Activated CD4-positive, alpha-beta T cell treated with anti-CD3 and anti-CD28 coated beads, Interleukin-2, amount 50 U/mL, for 16 hours (primary cell): ENCODE data around the gene EEF1AKMT3.

Source experiments
- DNase-seq: peaks from one replicate; pipeline ENCODE4 v3.0.0-alpha.2; 2020

The EEF1AKMT3 gene

DNA sequence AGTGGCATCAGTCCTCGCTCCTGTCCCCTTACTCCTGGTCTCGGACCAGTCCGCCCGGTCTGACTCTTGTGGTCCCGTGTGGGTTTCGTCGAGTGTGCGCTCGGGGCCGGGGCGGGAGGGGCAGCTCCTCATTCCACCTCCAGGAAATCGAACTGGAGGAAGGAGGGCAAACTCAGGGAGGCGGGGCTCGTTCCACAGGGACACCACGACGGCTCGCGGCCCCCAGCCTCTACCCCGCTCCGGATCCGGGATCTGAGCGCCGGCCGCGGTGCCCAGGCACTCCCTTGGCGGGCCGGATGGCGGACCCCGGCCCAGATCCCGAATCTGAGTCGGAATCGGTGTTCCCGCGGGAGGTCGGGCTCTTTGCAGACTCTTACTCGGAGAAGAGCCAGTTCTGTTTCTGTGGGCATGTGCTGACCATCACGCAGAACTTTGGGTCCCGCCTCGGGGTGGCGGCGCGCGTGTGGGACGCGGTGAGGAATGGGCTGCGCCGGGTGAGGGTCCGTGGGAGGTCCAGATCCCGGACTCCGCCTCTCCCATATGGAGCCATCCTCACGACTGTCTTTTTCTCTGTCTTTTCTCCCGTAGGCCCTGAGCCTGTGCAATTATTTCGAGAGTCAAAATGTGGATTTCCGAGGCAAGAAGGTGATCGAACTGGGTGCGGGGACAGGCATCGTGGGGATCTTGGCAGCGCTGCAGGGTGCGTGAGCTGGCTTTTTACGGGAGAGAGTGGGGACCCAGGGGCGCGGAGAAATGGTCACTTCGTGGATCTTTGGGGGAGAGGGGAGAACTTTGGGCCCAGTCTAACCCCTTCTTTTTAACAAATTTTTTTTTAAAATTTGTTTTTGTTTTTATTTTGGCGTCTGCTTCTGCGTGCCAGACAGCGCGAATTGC, at the start of gene EEF1AKMT3:
Gene EEF1AKMT3, plus strand, starts transcription at position 186 of the 894 bp plus-strand sequence. Its CDS starts 111 bp downstream, at position 297.
- peak; percentile 49 for DNase-seq

DNA sequence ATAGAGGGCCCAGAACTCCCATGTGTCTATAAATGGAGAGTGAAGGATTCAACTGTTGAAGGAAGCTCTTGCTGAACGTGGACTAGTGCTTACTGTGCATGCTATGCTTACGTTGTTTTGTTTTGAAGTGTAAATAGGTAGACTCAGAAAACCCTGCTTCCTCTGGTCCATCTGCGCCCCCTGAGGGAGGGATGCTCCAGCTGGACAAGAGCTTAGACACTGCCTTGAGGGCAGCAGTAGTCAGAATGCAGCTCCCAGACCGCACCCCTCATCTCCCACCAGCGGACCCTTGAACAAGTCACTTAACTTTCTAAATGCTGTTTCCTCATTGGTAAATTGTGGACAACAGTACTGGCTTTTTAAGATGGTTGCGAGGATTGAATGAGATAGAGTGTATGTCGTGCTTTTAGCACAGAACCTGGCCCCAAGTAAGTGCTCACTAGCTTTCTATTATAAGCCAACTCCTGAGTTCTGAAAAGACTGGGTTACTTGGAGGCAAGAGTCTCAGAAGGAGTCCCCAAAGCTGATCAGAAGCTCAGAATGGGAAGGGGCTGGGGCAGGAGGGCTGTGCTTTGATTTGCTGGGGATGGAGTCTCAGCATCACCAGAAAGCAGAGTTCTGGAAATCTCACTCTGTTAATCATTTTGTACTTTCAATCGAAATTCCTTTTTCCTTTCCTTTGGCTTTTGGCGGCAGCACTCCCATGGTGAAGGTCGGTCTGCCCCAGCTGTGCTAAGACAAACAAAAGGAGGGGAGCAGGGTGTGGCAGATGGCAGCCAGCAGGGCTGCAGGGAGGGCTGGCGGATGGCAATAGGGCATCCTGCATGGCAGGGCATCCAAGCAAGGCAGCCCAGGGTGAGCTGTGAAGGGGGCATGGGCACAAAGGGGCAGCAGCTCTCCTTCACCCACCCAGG, 49.4 kb upstream of the EEF1AKMT3 start:
- DNase-seq, result no peak

DNA sequence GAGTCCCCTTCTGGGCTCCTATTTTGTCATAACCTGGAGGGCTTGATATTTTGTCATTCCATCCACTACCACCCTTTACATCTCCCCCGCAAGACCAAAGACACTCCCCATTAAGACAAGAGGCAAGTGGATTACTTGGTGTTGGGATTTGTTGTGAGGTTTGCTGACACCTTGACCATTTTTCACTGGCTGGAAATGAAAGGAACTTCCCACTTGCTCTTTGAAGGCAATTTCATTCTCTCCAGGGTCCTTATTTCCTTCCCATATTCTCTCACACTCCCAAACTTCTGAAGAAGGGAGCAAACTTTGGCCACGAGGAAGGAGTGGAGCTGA, 48.8 kb upstream of the EEF1AKMT3 start:
- DNase-seq, result no peak

DNA sequence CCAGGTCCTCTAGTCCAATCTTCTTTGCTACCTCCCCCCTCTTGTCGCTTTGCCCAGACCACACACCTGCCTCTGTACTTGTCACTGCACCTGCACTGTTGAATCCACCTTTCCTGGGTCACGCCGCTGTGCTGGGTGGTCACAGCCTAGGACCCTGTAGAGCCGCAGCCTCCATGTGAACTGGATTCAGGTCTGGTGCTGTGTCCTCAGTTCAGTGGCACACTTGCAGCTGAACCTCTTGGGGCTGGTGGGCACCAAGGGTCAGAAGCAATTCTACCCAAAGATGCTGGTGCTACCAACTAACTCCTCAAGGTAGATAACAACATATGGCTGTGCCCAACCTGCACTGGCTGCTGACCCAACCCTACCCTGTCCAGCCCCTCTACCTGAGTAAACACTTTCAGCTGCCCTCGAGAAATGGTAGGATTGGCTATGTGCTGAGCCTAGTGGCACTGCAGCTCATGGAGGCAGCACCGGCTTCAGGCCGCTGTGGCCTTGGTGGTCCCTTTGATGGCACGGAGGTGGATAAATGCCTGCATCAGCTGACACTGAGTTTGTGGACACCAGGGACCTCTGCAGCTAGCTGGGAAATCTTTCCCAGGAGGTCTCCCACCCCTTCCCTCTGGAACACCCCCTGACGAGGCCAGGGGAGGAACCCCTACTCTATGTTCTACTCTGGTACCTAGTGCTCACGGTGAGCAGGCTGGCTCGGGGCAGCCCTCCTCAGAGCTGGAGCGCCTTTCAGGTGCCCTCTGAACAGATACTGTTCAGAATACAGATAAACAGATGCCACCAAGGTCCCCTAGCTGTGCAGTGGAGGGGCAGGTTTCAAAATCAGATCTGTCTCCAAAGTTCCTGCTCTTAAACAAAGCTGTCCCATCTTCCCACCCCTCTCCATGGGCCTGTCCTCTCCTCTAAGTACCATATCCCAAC, 48.1 kb upstream of the EEF1AKMT3 start:
- no peak for DNase-seq

DNA sequence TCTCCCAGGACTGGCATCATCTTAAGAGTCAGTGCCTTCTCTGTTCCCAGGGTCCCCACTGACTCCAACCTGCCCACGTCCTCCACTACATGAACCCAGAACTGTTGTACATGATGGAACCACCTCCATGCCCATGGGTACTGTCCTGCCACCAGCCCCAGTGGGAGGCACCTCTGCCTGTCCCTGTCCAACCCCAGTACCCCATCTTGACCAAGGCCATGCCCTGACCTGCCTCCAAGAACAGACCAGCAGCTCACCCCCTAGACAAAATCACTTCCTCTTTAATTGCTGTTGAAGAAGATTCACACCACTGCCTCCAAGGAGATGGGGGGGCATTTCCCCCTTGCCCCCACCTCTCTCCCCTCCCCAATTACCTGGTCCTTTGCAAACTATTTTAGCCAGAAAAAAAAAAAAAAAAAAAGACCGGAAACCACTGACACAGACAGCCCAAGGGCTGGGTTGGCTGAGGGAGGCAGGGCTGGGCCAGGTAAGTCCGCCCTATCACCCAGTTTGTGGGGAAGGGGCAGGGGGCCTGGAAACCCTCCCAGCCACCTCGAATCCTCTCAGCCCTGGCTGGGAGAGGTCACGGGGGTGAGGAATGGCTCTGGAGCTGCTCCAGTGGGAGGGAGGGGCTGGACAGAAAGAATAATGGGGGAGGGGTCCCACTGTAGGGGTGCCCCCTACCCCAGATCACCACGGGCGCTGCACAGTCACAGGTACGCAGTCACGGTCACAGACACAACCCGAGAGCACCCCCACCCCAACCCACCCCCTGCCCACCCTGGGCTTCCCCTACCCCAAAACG, 47.3 kb upstream of the EEF1AKMT3 start:
- no peak for DNase-seq

DNA sequence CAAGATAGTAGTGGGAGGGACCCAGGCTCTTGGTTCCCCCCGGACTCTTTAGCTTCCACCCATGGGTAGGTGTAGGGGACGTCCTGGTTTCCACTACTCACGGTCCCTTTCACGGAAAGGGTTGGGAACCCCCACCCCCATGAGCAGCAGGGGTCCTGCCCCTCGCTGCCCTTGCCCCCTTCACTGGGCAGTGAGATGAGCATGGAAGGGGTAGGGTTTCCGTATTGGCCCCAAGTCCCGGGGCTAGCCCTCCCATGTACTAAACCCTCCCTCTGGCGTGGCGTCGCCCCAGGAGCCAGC, 46.6 kb upstream of the EEF1AKMT3 start:
- no peak for DNase-seq

DNA sequence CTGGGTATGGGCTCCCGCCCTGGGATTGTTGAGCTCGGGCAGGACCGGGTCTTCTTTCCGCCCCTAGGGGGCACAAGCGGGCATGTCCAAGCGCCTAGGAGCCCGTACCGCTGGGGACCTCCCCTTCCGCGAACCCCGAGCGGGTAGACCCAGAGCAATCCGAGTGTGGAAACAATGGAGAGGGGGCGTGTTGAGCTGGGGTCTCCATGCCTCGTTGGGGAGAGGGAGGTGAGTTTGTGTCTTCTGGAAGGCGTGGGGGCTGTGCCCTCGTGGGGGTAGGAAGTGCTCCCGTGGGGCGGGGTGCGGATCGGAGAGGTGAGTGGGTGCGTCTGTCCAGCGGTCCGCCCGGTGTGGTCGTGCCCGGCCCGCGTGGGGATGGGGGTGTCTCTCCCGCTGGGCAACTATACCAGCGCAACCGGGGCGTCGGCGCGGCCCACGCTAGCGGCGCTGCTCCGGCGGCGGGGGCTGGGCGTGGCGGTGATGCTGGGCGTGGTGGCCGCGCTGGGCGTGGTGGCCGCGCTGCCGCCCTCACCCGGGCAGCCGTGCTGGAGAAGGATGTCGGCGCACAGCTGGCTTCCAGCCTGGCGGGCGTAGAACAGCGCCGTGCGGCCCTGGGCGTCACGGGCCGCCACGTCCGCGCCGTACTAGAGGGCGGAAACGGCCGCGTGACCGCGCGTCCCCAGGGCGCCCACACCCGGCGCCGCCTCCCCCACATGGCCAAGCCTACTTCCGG, 46.1 kb upstream of the EEF1AKMT3 start:
- peak; percentile 29 for DNase-seq

DNA sequence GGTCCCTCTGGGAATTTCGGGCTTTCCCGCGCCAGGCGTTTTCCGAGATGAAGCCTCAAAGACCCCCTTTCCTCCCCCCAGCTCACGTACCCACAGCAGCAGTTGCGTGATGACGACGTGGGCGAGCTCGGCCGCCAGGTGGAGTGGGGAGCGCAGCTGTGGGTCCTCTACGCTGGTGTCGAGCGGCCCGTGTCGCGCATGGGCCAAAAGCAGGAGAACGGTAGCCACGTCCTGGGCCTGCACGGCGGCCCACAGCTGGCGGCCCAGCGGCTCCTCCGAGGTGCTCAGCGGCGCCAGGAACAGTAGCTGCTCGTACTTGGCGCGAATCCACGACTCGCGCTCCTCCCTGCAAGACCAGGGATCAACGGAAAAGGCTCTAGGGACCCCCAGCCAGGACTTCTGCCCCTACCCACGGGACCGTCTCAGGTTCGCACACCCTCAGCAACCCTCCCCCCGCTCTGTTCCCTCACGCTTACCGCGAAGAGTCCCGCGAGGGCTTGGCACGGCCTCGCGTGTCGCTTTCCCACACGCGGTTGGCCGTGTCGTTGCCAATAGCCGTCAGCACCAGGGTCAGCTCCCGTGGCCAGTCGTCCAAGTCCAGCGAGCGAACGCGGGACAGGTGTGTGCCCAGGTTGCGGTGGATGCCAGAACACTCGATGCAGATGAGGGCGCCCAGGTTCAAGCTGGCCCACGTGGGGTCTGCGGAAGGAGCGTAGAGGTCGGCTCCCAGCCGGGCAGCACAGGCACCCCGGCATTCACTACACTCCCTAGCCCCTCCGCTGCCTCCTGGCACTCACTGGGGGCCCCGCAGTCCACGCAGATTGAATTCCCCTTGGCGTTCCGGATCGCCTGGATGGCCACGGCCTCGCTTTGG, 45.3 kb upstream of the EEF1AKMT3 start:
- DNase-seq, result no peak

DNA sequence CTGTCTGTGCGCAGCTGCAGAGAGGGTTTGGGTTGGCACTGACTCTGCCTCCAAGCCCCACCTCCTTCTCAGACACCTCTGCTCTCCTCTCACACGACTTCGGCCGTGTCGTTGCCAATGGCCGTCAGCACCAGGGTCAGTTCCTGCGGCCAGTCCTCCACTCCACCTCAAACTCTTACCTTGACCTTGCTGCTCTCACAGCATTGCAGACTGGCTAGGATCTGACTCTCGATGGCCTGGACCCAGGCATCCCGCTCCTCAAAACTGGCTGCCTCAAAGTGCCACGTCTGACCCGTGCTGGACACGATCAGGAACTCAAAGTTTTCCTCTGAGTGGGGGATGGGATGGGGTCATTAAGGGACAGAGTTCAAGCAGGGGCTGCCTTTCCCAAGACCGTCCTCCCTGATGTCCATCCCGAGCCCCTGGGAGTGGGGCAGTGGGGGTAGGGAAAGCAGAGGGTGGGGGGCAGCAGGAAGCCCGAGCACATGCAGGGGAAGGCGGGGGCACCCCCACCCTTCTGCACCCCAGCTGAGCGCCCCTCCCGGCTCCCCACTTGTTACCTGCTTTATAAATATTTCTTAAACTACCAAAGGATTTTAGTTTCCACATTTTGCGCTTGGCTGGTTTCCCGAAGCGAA, 44.5 kb upstream of the EEF1AKMT3 start:
- DNase-seq, result no peak

DNA sequence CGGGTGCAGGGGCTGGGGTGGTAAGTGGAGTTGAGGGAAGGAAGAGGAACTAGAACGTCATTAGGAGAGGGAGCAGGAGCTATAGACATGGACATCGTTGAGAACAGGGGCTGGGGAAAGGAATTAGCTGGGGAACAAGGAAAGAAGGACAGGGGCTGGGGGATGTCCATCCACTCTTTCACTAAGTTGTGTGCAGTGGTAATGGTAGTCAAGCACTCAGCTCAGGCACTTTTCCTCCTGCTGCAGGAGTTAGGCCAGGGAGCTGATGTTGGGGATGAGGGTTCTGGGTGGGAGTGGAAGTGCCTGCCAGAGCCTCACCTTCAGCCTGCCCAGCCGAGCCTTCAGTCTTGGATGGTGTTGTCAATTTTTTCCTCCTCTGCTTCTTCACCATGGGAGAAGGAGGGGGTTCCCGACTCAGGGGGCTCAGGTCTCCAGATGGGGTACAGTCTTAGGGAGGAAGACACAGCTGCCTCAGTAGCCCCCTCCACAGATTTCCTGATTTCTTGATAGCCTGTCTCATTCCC, 43.0 kb upstream of the EEF1AKMT3 start:
- no peak for DNase-seq

DNA sequence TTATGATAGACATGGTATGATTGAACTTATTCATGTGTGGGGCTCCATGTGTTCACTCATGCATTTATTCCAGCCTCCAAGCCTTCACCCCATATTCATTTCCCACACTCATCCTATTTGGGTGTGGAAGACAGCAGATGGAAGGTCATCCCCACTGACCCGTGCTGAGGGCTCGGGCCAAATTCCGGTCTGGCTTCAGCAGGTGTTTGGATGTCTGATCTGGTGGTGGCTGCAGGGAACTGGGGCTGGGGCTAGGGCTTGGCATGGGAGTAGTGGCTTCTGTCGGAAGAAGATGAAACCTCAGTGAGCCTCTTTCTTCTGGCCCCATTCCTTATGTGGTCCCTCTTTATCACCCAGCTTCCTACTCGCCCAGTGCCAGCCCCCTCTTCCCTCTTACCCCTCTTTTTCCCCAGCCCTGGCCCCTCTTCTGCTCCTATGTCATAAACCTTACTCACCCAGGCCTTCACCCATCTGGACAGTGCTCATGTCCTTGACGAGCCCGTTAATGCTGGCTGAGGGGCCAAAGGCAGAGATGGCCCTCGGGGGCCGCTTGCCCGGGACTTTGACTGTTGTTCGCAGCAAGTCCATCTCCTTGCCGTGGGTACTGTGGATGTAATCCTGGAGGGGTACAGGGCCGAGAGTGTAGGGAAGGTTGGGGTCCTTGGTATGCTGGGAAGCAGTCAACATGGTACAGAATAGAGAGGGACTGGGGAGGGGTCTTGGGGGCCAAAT, 41.9 kb upstream of the EEF1AKMT3 start:
- no peak for DNase-seq

DNA sequence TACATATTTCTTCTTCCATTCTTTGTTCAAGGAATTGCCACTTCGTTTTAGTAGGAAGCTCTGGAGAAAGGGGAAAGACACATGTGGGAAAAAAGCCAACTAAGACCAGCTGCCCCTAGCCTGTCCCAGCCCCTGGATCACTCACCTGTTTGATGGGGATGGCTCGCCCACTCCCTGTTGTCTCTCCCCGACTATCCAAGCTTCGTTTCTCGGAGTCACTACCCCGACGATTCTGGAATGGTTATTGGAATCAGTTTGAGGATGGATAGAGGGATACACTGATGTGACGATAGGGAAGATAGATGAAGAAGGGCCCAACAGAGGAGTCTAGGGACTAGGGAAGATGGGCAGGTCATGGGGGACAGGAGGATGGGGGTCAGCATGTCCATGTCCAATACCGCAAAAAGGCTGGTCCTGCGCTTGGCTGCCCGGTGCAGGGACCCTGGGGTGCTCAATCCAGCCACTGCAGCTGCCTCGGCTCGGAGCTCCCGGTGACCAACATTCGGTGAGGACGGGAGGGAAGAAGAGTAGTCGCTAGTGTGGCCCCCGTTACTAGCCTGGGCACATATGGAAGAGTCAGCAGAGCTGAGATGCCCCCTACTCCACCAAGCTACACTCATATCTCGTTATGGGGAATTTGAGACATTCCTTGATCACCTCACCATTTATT, 40.9 kb upstream of the EEF1AKMT3 start:
- DNase-seq, result no peak

DNA sequence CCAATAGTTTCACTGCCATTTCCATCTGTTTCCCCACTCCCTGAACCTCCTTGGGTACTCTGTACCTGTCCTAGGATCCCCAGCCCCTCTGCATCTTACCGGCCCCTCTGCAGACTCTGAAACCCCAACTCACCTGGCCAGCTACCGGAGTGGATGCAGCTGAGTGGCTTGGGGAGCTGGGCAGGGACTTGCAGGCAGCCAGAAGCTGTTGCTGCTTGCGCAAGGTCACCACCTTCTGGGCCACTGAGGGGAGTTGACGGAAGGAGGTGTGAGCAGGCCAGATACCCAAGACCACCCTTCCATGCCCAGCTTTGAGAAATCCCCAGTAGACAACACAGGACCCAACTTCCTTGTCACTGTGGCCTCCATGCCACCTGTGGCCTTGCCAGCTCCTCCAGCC, 40.1 kb upstream of the EEF1AKMT3 start:
- DNase-seq, result no peak

DNA sequence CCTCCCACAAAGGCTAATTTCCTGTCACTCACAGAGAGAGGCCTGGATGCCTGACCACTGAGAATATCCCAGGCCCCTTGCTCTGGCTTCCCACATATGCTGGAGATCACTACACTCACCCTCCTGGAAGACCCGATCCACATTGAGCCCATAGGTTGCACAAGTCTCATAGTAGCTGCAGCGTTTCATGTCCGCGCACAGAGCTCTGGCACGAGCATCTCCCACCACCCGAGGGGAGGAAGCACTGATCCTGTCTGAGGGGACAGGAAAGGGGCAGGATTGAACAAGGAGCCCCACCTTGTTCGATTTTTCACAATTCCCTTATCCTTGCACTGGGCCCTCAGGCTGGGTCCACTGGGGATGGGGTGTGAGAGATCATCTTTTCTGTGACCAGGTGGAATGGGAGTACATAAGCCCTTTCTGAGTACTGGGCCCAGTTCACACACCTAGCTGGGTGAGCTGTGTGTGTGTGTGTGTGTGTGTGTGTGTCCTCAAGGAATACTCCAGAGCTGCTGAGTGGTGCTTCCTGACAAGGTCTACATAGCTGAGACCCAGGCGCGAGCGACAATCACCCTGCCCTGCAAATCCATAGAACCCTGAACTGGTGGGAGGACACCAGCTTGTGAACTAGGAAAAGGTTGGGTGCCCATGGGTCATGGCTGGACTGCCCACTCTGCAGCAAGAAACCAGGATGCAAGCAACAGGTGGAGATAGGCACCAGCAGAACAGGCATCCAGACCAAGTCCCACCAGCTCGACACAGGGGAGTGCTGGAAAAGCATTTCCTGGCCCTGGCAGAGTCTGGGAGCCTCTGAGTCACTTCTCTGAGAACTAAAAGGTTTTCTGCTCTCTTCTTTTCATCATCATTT, 39.5 kb upstream of the EEF1AKMT3 start:
- DNase-seq, result no peak

DNA sequence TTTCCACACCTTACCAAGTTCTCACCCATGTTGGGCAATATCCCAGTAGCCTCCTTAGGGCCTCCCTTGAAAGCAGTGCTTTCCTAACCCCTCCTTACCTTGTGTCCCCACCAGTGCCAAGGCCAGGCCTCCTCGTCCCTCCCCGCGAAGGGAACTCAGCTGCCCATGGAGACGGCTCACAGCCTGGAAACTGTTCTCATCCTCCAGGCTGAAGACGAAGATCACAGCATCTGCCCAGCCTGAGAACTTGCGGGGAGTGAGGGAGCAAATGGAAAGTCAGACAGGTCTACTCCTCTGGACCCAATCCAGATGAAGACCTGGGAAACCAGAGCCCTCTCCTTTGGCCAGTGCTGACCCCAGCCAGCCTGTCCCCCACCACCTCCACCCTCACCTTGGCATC, 38.5 kb upstream of the EEF1AKMT3 start:
- DNase-seq, result no peak

DNA sequence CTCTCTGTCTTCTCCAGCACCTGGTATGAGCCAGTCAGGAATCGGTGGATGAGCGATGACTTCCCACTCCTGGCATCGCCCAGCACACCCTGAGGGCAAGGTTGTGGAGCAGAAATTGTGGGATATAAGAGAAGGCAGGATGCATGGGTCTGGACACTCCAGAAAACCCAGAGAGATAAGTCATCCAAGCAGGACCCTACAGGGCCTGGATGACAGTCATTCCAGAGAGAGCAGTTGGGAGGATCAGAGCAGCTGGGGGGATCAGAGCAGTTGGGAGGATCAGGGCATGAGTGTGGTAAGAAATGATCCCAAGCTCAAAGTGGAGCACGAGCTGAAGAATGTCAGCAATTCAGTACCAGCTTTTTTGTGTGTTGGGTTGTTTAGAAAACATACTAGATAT, 37.8 kb upstream of the EEF1AKMT3 start:
- DNase-seq, result no peak

DNA sequence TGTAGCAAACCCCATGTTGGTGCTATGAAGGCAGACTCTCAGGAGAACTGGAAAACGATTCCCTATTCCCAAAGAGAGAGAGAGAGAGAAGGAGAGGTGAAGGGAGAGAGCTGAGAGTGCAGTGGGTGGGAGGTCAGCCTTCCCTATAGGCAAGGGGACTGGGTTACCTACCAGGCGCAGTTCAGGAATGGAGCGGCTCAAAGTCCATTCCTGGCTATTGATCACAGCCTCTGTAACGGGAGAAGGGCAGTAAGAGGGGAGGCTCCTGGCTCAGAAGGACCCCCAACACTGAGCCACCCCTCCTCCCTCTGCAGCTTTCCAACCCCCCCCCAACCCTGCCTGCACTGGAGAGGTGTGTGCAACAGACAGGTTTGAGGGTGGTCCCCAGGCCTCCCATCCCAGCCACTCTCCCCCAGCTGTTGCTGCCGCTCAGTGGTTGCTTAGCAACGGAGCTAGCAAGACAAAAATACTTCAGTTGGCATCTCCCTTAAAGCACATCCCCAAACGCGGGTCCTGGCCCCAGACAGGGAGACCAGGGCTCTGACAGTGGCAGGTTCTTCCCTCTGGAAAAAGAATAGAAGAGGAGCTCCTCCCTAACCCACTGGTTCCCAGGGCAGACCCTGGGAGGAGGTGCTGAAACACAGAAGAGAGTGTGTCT, 37.1 kb upstream of the EEF1AKMT3 start:
- DNase-seq, result no peak
